ENCODE measurements around the gene METTL6.
"Not testable (repeated sequence)": the region's sequence is repeated elsewhere in the genome, so short reads cannot be mapped to it uniquely, and the experiment has no call there.

METTL6 gene

GRCh38 chr3:15450438-15451215 lies 23.3 kb upstream of the METTL6 start:
- DNase-seq: no peak

- no peak for DNase-seq
Measured at GRCh38 chr3:15449489-15450224, 22.3 kb upstream of the METTL6 start.

GRCh38 chr3:15443826-15444524 lies 16.6 kb upstream of the METTL6 start:
- DNase-seq: no peak

GRCh38 chr3:15440891-15441290 lies 13.5 kb upstream of the METTL6 start:
- no peak for DNase-seq

GRCh38 chr3:15439476-15439875 lies 12.1 kb upstream of the METTL6 start:
- DNase-seq: no peak

DNA sequence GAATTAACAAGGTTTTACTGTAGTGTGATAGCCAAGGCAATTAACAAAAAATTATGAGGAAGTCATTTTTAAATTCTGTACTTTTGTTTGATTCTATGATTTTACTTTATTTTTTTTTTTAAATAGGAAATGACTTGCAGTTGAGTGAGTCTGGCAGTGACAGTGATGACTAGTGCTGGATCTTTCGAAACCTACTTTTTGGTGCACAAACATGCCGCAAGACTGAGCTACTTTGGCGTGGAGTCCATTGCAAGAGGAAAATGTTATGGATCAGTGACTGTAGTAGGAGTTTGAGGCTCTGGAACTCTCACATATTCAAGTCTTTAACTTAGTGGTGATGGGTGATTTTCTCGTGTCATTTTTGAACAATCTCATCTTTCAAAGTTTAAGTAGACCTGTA lies 11.6 kb upstream of the METTL6 start:
- DNase-seq: no peak

- DNase-seq: no peak
Measured at GRCh38 chr3:15436246-15436645, 8.9 kb upstream of the METTL6 start.

DNA sequence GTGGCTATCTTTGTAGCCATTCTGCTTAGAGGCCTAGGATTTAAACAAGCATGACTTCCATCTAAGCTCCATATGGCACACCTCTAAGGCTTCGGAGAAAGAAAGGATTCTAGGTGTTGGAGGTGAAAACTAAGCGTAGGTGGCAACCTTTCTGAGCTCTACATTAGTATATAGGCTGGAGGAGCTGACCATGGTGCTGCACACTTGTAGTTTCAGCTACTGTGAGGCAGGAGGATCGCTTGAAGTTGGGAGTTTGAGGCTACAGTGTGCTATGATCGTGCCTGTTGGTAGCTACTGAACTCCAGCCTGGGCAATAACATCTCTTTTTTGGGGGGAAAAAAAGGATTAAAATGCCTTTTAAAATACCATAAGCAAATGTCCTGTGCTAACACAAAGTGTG lies 7.4 kb upstream of the METTL6 start:
- no peak for DNase-seq

GRCh38 chr3:15433531-15433930 lies 6.2 kb upstream of the METTL6 start:
- no peak for DNase-seq

GRCh38 chr3:15431256-15431837 lies 4.0 kb upstream of the METTL6 start:
- DNase-seq: no peak

DNA sequence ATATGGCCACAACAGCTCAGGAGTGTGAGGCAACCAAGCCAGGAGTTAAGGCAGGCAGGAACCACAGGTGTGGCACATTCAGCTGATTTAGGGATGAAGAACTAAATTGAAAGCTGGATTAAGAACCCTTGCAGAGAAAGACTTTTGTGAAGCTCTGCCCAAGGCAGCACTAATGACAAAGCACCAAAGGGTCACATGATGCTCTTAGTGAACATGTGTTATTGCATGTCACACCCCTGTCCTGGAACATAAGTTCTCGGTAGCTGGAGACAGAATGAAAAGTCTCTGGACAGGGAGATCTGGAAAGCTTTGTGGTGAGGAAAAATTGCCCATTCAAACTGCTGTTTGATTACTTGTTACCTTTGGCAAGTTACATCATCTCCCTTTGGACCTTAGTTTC lies 3.3 kb upstream of the METTL6 start:
- no peak for DNase-seq

GRCh38 chr3:15429080-15429479 lies 1.7 kb upstream of the METTL6 start:
- no peak for DNase-seq

DNA sequence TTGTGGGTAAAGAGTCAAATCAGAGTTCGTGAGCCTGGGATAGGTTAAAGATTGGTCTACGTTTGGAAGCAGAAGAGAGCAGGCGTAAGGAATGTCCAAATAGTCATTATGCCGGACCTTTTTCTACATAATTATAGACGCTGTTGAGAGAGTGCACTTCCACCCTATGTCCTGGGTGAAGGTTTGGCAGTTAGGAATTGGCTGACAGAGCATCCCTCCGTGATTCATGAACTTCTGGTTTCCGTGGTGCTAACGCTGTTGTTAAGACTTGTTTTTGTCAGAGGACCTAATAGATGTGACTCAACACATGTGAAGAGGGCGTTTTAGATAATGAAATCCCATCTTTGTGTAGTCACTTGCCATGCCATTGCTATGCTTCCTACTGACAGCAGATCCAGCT lies 1.2 kb upstream of the METTL6 start:
- no peak for DNase-seq

DNA sequence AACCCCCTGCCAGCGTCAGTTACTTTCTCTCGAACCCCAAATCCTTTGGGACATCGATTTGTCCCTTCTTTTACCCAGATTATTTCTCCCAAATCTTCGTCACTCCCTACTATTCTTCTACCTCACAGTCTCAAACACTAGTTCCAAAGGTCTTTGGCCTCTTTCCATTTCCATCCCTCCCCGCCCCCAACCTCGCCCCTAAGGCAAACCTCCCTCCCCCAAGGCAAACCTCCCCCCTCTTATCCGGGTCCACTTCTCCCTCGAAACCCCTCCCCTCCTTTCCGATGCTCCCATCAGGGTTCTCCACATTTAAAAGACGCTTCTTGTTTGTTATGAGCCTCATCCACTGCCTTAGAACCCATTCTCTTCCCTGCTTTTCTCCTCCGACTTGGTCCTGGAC lies 637 bp upstream of the METTL6 start:
- DNase-seq: no peak

GRCh38 chr3:15426579-15427118 lies 695 bp downstream of the METTL6 start:
- DNase-seq: no peak

DNA sequence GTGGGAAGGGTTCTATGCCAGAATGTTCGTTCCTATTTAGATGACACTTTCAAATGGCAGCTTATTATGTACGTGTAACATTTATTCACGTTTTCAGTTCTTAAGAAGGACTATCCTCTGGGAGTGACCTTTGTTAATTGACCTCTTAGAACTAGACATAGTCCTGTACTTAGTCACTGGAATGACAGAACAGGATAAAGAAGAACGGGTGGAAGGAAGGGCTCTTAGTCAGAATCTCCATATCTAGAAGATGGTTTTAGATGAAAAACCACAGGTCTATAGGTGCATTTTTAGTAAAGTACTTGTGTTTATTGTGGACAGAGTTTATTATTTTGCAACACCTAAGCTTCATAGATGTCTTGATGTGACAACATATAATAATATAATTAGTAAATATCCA lies 6.5 kb downstream of the METTL6 start:
- DNase-seq: no peak

GRCh38 chr3:15410966-15411365 lies 16.4 kb downstream of the METTL6 start:
- DNase-seq: not testable (repeated sequence)

DNA sequence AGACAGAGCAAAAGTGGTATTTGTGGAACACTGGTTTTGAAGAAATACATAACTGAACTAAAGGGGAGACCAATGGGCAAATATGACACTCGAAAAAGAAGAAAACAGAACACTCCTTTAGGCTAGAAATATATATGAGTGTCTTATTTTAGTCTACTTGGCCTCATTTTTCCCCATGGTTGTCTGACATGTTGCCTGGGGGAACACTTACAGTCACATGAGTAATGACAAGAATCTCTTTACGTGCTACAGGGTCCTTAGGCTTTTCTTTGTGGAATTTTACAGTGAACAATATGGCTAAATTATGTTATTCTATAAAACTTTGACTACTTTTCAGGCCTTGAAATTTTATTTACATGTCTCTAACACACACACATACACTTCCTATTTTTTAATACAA lies 17.6 kb downstream of the METTL6 start:
- no peak for DNase-seq

DNA sequence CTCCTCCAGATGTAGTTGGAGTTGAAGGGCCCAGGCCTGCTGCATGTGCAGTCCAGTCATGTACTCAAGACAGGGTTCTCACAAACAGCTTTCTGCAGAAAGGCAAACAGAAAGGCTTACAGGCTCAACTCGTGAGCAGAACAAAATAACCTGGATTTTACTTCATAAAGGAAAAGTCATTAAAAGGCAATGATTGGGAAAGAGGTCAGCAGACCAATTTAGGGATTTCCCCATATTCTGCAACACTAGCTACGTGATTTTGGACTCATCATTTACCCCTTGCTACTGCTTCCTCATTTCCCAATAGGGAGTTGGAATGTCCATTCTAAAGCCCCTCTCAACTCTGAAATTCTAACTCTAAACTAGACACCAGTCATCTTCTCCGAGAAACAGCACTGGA lies 18.1 kb downstream of the METTL6 start:
- no peak for DNase-seq

DNA sequence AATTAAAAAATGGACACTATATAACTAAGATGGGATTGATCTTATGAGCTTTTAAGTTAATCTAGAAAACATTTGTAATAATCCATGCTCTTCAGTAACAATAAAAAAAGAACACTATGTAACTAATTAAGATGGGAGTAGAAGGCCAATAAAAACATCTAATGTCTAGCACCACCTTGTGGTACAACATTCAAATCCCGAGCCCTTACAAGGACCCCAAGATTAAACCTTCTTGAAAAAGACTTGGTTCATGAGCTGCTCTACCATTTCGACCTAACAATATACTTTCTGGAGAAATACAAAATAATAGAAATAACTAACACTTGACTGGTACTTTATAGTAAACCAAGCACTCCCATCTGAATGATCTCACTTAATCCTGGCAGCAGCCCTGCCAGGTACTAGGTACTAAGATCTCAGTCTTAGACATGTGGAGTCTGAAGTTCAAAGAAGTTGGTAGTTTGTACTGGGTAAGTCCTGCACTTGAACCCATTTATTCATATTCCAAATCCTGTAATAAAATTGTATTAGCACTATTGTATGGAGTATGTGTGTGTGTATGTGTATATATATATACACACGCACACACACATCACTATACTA lies 21.8 kb downstream of the METTL6 start:
- DNase-seq: no peak

DNA sequence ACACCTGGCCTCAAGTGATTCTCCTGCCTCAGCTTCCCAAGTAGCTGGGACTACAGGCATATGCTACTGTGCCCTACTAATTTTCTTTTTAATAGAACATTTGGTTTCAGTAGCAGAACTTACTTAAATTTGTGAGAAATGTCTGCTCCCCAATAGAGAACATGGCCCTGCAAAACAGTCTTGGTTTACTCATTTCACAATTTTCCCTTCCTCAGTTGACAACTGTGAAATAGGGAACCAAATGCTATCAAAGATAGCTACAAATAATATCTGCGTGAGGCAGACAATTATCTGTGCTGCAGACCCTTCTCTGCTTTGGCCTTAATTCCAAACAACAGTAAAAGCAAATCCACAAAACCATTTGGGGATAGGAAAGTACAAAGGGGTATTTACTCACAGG lies 22.6 kb downstream of the METTL6 start:
- DNase-seq: no peak

- DNase-seq: no peak
Measured at GRCh38 chr3:15403965-15404364, 23.4 kb downstream of the METTL6 start.

- no peak for DNase-seq
Measured at GRCh38 chr3:15403495-15403894, 23.8 kb downstream of the METTL6 start.
